HEK293 (cell line): ENCODE measurements around the gene TMEM263.
A peak's percentile ranks its signal among the peaks of the same experiment; 100 is the strongest.

Experiments
- CTCF ChIA-PET: fragments of 350-600 bp; formaldehyde crosslinking; extraction: SDS; loops from one replicate; lab custom pipeline; 2021; ENCODE audit warnings: antibody characterized with exemption; lab: Yijun Ruan, JAX
- POLR2A ChIA-PET: fragments of 300-600 bp; formaldehyde crosslinking; extraction: SDS; loops from one replicate; lab custom pipeline; 2020; ENCODE audit warnings: antibody characterized with exemption, inconsistent platforms; lab: Yijun Ruan, JAX
- H3K27ac ChIP-seq: fragments of 200-500 bp; sonication (Bioruptor generic); 2 replicates; pipeline ENCODE4 v1.5.1; 2014; ENCODE audit warnings: low read depth, low read length, control low read depth, inconsistent platforms; ENCODE audit errors: extremely low read depth
- H3K36me3 ChIP-seq, 2 experiments: fragments of 200-500 bp in 1 of 2; sonication (Bioruptor generic) in 1 of 2; 1 replicate in 1 of 2; 2 replicates in 1 of 2; pipeline ENCODE4 v1.5.1; 2014 to 2017; ENCODE audit warnings: inconsistent platforms in 2 of 2, low read length in 2 of 2; ENCODE audit not compliant: control insufficient read depth in 2 of 2, insufficient read depth in 1 of 2
- H3K4me1 ChIP-seq: fragments of 200-500 bp; sonication (Bioruptor generic); 2 replicates; pipeline ENCODE4 v1.5.1; 2014; ENCODE audit warnings: mild to moderate bottlenecking, low read length, inconsistent platforms; ENCODE audit not compliant: control insufficient read depth, insufficient read depth
- H3K4me3 ChIP-seq: 2 replicates; pipeline ENCODE4 v1.5.1; 2011; ENCODE audit warnings: low read depth, mild to moderate bottlenecking, control low read depth, low read length, moderate library complexity
- H3K9me3 ChIP-seq: fragments of 200-500 bp; sonication (Bioruptor generic); 2 replicates; pipeline ENCODE4 v1.5.1; 2014; ENCODE audit warnings: low read depth, low read length, inconsistent platforms; ENCODE audit not compliant: control insufficient read depth, insufficient read depth
- GLI4 ChIP-seq: fragments of 450-650 bp; formaldehyde crosslinking; IDR thresholded peaks from 2 replicates; pipeline ENCODE4 v1.5.1; 2016; ENCODE audit warnings: missing biosample characterization, missing genetic modification characterization
- HIC1 ChIP-seq: fragments of 450-650 bp; formaldehyde crosslinking; IDR thresholded peaks from 2 replicates; pipeline ENCODE4 v1.5.1; 2016; ENCODE audit warnings: missing biosample characterization, missing genetic modification characterization
- IKZF3 ChIP-seq: fragments of 450-650 bp; IDR thresholded peaks from 2 replicates; pipeline ENCODE4 v1.5.0; 2018; ENCODE audit warnings: missing biosample characterization, mild to moderate bottlenecking, missing genetic modification characterization, moderate library complexity
- INSM2 ChIP-seq: fragments of 450-650 bp; formaldehyde crosslinking; IDR thresholded peaks from 2 replicates; pipeline ENCODE4 v1.5.1; 2016; ENCODE audit warnings: missing biosample characterization, missing genetic modification characterization
- KLF16 ChIP-seq: fragments of 450-650 bp; formaldehyde crosslinking; IDR thresholded peaks from 2 replicates; pipeline ENCODE4 v1.5.1; 2017; ENCODE audit warnings: missing biosample characterization, missing genetic modification characterization
- MEIS1 ChIP-seq: sonication (generic); formaldehyde crosslinking; IDR thresholded peaks from 2 replicates; pipeline ENCODE4 v1.8.1; 2022; ENCODE audit warnings: missing genetic modification reagents, mild to moderate bottlenecking, borderline replicate concordance
- TCF7L2 ChIP-seq: IDR thresholded peaks from 2 replicates; pipeline ENCODE4 v1.6.1; 2011; ENCODE audit warnings: low read depth, mild to moderate bottlenecking, inconsistent platforms, low read length, moderate library complexity, borderline replicate concordance
- ZBTB8A ChIP-seq: fragments of 450-650 bp; formaldehyde crosslinking; IDR thresholded peaks from 2 replicates; pipeline ENCODE4 v1.5.1; 2016; ENCODE audit warnings: missing biosample characterization, missing genetic modification characterization
- ZNF223 ChIP-seq: fragments of 450-650 bp; formaldehyde crosslinking; IDR thresholded peaks from 2 replicates; pipeline ENCODE4 v1.5.1; 2016; ENCODE audit warnings: missing biosample characterization, missing genetic modification characterization
- ZNF335 ChIP-seq: fragments of 450-650 bp; formaldehyde crosslinking; conservative IDR thresholded peaks from 2 replicates; pipeline ENCODE4 v1.5.1; 2016; ENCODE audit warnings: missing biosample characterization, missing genetic modification characterization
- ZNF366 ChIP-seq: fragments of 450-650 bp; formaldehyde crosslinking; conservative IDR thresholded peaks from 2 replicates; pipeline ENCODE4 v1.5.1; 2016; ENCODE audit warnings: missing biosample characterization, missing genetic modification characterization
- ZNF514 ChIP-seq: fragments of 450-650 bp; formaldehyde crosslinking; IDR thresholded peaks from 2 replicates; pipeline ENCODE4 v1.5.1; 2016; ENCODE audit warnings: missing biosample characterization, missing genetic modification characterization
- ZNF544 ChIP-seq: fragments of 450-650 bp; formaldehyde crosslinking; IDR thresholded peaks from 2 replicates; pipeline ENCODE4 v1.5.0; 2017; ENCODE audit warnings: missing biosample characterization, missing genetic modification characterization
- ZNF548 ChIP-seq: fragments of 450-650 bp; formaldehyde crosslinking; IDR thresholded peaks from 2 replicates; pipeline ENCODE4 v1.5.1; 2016; ENCODE audit warnings: missing biosample characterization, missing genetic modification characterization
- ZNF558 ChIP-seq: fragments of 450-650 bp; formaldehyde crosslinking; IDR thresholded peaks from 2 replicates; pipeline ENCODE4 v1.5.1; 2016; ENCODE audit warnings: missing biosample characterization, missing genetic modification characterization
- ZNF600 ChIP-seq: fragments of 450-650 bp; formaldehyde crosslinking; IDR thresholded peaks from 2 replicates; pipeline ENCODE4 v1.5.1; 2016; ENCODE audit warnings: missing biosample characterization, missing genetic modification characterization
- TF ChIP-seq, protein P1 (sequence below): fragments of 450-650 bp; formaldehyde crosslinking; IDR thresholded peaks from 2 replicates; pipeline ENCODE4 v1.5.1; 2017; ENCODE audit warnings: missing biosample characterization, missing genetic modification characterization
- TF ChIP-seq, protein P2 (sequence below): fragments of 450-650 bp; formaldehyde crosslinking; IDR thresholded peaks from 2 replicates; pipeline ENCODE4 v1.5.1; 2016; ENCODE audit warnings: missing biosample characterization, missing genetic modification characterization

TMEM263 gene

GRCh38 chr12:106926657-106927056, 29.1 kb upstream of the TMEM263 start:
- H3K4me1 ChIP-seq: no peaks in the 10 kb centered on the region
- no peaks in the 10 kb centered on the region; the same call in 1 of the 2 replicates for H3K9me3 ChIP-seq
- CTCF ChIA-PET: interaction anchor here (0.6 kb wide), 1 partner anchor 52 kb away, joined by 3 read pairs; no protein-coding TSS in a partner anchor
- no peak overlapping the region for H3K27ac ChIP-seq
- TF ChIP-seq HIC1: no peak
- peak; percentile 70 for TF ChIP-seq ZNF366
- no peaks in the 10 kb centered on the region for H3K36me3 ChIP-seq
- POLR2A ChIA-PET: no interaction called here
- no peak overlapping the region for H3K4me3 ChIP-seq

GRCh38 chr12:106934277-106934676, 21.4 kb upstream of the TMEM263 start:
- POLR2A ChIA-PET: no interaction called here
- H3K4me3 ChIP-seq: no peak overlapping the region
- CTCF ChIA-PET: interaction anchor here (0.6 kb wide), 1 partner anchor 18 kb away, joined by 3 read pairs; no protein-coding TSS in a partner anchor
- no peak overlapping the region for H3K27ac ChIP-seq
- H3K4me1 ChIP-seq: no peaks in the 10 kb centered on the region
- H3K9me3 ChIP-seq: no peaks in the 10 kb centered on the region
- H3K36me3 ChIP-seq: no peaks in the 10 kb centered on the region
- TF ChIP-seq INSM2 (tag by site-specific recombination) (no peak), ZNF544 (tag by site-specific recombination) (no peak), ZNF366 (peak; percentile 55), ZNF223 (no peak)

DNA sequence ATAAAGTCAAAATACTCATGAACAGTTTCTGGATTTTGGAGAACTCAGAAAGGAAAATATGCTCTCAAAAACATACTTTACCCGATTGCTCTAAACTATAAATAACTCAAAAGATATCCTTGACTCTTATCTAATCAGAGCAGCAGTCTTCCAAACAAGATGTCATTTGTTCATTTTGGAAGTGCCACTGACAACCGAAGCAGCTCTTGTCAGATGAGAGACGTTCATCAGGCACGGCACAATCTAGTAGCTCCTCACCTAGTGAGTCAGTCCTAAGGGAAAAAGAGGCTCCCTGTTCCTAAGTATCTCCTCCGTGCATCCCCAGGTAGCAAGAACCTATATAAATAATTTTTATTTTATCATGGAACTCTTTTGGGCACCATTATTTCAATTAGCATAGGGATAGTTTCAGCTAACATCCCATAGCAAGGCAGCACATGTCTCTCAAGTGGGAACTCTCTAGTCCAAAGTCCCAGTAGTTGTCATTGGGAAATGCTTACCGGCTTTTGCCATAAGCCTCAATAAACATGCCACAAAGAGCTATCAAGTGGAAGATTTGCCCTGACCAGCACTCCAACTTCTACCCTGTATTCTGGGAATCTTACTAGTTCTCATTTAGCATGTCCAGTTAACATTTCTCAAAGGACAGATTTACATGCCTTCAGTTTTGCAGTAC, 14.1 kb upstream of the TMEM263 start:
- Histone ChIP-seq H3K27ac (no peak overlapping the region), H3K4me3 (no peak overlapping the region), H3K4me1 (no peaks in the 10 kb centered on the region)
- ChIA-PET POLR2A (interaction anchor here (0.9 to 1.4 kb wide), 2 partner anchors 14 to 45 kb away, joined by 4 to 5 read pairs; partner anchors contain the start of genes MTERF2 and TMEM263), CTCF (interaction anchor here (0.7 kb wide), 1 partner anchor 16 kb away, joined by 3 read pairs; no protein-coding TSS in a partner anchor)
- TF ChIP-seq KLF16 (tag by site-specific recombination) (no peak), MEIS1 (CRISPR knock-in tag) (no peak), ZNF335 (tag by site-specific recombination) (no peak), IKZF3 (tag by site-specific recombination) (no peak), TCF7L2 (no peak)
- TF ChIP-seq, protein P1, sequence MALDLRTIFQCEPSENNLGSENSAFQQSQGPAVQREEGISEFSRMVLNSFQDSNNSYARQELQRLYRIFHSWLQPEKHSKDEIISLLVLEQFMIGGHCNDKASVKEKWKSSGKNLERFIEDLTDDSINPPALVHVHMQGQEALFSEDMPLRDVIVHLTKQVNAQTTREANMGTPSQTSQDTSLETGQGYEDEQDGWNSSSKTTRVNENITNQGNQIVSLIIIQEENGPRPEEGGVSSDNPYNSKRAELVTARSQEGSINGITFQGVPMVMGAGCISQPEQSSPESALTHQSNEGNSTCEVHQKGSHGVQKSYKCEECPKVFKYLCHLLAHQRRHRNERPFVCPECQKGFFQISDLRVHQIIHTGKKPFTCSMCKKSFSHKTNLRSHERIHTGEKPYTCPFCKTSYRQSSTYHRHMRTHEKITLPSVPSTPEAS: no peak
- TF ChIP-seq, all 188 proteins: peak for 0
- Histone ChIP-seq H3K36me3 (no peaks in the 10 kb centered on the region), H3K9me3 (no peaks in the 10 kb centered on the region)

DNA sequence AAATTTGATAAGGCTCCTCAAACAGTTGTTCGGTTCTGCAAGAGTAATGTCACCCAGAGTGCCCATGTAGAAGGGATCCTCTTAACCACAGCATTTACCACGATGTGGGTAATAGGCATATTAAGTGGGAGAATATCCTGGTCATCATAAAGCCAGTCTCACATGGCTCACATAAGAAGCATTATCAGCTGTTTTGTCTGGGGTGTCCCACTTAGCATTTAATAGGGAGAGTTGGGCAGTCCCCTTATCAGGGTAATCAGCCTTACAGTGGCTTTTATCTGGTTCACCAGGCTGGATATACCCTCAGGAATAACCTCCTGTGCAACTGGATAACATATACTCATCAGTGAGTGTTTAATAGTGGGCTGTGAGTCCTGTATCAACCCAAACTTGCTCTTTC, 12.9 kb upstream of the TMEM263 start:
- POLR2A ChIA-PET: interaction anchor here (1.4 kb wide), 1 partner anchor 44 kb away, joined by 5 read pairs; the partner anchor contains the start of gene MTERF2
- H3K27ac ChIP-seq: no peak overlapping the region
- H3K36me3 ChIP-seq: no peaks in the 10 kb centered on the region
- no peaks in the 10 kb centered on the region for H3K9me3 ChIP-seq
- no peaks in the 10 kb centered on the region for H3K4me1 ChIP-seq
- CTCF ChIA-PET: no interaction called here
- H3K4me3 ChIP-seq: no peak overlapping the region
- TF ChIP-seq, protein P2, sequence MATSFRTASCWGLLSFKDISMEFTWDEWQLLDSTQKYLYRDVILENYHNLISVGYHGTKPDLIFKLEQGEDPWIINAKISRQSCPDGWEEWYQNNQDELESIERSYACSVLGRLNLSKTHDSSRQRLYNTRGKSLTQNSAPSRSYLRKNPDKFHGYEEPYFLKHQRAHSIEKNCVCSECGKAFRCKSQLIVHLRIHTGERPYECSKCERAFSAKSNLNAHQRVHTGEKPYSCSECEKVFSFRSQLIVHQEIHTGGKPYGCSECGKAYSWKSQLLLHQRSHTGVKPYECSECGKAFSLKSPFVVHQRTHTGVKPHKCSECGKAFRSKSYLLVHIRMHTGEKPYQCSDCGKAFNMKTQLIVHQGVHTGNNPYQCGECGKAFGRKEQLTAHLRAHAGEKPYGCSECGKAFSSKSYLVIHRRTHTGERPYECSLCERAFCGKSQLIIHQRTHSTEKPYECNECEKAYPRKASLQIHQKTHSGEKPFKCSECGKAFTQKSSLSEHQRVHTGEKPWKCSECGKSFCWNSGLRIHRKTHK: no peak
- TF ChIP-seq ZNF548 (no peak), ZNF514 (tag by site-specific recombination) (no peak), ZNF600 (no peak), ZNF558 (tag by site-specific recombination) (no peak), ZBTB8A (tag by site-specific recombination) (no peak), GLI4 (tag by site-specific recombination) (no peak)
